HepG2 (cell line): ENCODE measurements around the gene HMGCR. TPM values are rescaled to one million over a fixed set of nuclear protein-coding genes. Genes with fewer than 3 reads are reported as not detected.

ENCODE experiments used
- ATF7 ChIP-seq, 2 experiments: fragments of 450-650 bp in 1 of 2; sonication (generic) in 1 of 2; formaldehyde crosslinking in 1 of 2; IDR thresholded peaks; 2 replicates each; pipeline versions ENCODE4 v1.4.0 to v1.6.1; 2016 to 2020; ENCODE audit warnings: antibody characterized with exemption in 1 of 2, mild to moderate bottlenecking in 1 of 2, missing genetic modification reagents in 1 of 2
- BORCS8-MEF2B ChIP-seq: sonication (generic); formaldehyde crosslinking; IDR thresholded peaks from 2 replicates; pipeline ENCODE4 v1.8.0; 2022; ENCODE audit warnings: mild to moderate bottlenecking, missing genetic modification reagents
- CCDC6 ChIP-seq: sonication (generic); formaldehyde crosslinking; IDR thresholded peaks from 2 replicates; pipeline ENCODE4 v1.8.1; 2022; ENCODE audit warnings: mild to moderate bottlenecking, missing genetic modification reagents, moderate library complexity
- HOXA3 ChIP-seq: sonication (generic); formaldehyde crosslinking; IDR thresholded peaks from 2 replicates; pipeline ENCODE4 v1.5.0; 2020; ENCODE audit warnings: missing genetic modification reagents
- ISL2 ChIP-seq: sonication (generic); formaldehyde crosslinking; IDR thresholded peaks from 2 replicates; pipeline ENCODE4 v1.5.0; 2020; ENCODE audit warnings: missing genetic modification reagents
- KAT2B ChIP-seq: fragments of 150-350 bp; IDR thresholded peaks from 2 replicates; pipeline ENCODE4 v1.6.1; 2014; ENCODE audit warnings: low read depth, low read length, borderline replicate concordance
- MXI1 ChIP-seq: IDR thresholded peaks from 3 replicates; pipeline ENCODE4 v1.6.1; 2012; ENCODE audit warnings: low read depth, low read length, inconsistent platforms, borderline replicate concordance
- MYC ChIP-seq: sonication (generic); formaldehyde crosslinking; IDR thresholded peaks from 2 replicates; pipeline ENCODE4 v1.9.0; 2021; ENCODE audit warnings: missing genetic modification reagents, borderline replicate concordance
- NFIC ChIP-seq: IDR thresholded peaks from 2 replicates; pipeline ENCODE4 v1.6.1; 2012; ENCODE audit warnings: mild to moderate bottlenecking, low read length, inconsistent platforms
- NR1H2 ChIP-seq: sonication (generic); formaldehyde crosslinking; IDR thresholded peaks from 2 replicates; pipeline ENCODE4 v1.8.1; 2022; ENCODE audit warnings: low read depth, missing genetic modification reagents, borderline replicate concordance
- NR2F2 ChIP-seq: IDR thresholded peaks from 2 replicates; pipeline ENCODE4 v1.6.1; 2012; ENCODE audit warnings: low read depth, inconsistent platforms, borderline replicate concordance
- PITX1 ChIP-seq: sonication (generic); formaldehyde crosslinking; IDR thresholded peaks from 2 replicates; pipeline ENCODE4 v1.5.1; 2020; ENCODE audit warnings: mild to moderate bottlenecking, missing genetic modification reagents
- YEATS4 ChIP-seq: sonication (generic); formaldehyde crosslinking; IDR thresholded peaks from 2 replicates; pipeline ENCODE4 v1.4.0; 2020; ENCODE audit warnings: missing genetic modification reagents, borderline replicate concordance
- ZNF121 ChIP-seq: sonication (generic); formaldehyde crosslinking; IDR thresholded peaks from 2 replicates; pipeline ENCODE4 v1.5.0; 2020; ENCODE audit warnings: mild to moderate bottlenecking, missing genetic modification reagents
- ZNF331 ChIP-seq: sonication (generic); formaldehyde crosslinking; IDR thresholded peaks from 2 replicates; pipeline ENCODE4 v1.4.0; 2020; ENCODE audit warnings: missing genetic modification reagents
- ZNF644 ChIP-seq: IDR thresholded peaks from 2 replicates; pipeline ENCODE4 v1.6.1; 2016; ENCODE audit warnings: low read depth
- ZSCAN9 ChIP-seq: IDR thresholded peaks from 2 replicates; pipeline ENCODE4 v1.6.1; 2016; ENCODE audit warnings: borderline replicate concordance
- polyA plus RNA-seq, 8 experiments: library from polyadenylated mRNA; depleted of rRNA in 3 of 8; stranded (reverse) in 7 of 8; unstranded in 1 of 8; fragments of >200 nt; fragmentation: Illumina TruSeq in 4 of 8; extraction: Trizol in 4 of 8; gene quantifications; 2 replicates each; pipeline versions ENCODE4 v1.2.1 to v1.2.3, GENCODE V29; 2011 to 2016; ENCODE audit warnings: low read depth in 4 of 8, missing spikeins in 1 of 8, mixed read lengths in 1 of 8; ENCODE audit not compliant: insufficient read depth in 1 of 8
- total RNA-seq, 5 experiments: library from RNA; depleted of rRNA; stranded (reverse); fragments of >200 nt; fragmentation: Illumina TruSeq; extraction: Trizol; gene quantifications; 2 replicates each; pipeline ENCODE4 v1.2.3, GENCODE V29; 2016; ENCODE audit warnings: low read depth in 1 of 5
- TF ChIP-seq, protein P1 (sequence below): IDR thresholded peaks from 2 replicates; pipeline ENCODE4 v1.6.1; 2012; ENCODE audit warnings: inconsistent platforms
- TF ChIP-seq, protein P2 (sequence below): sonication (generic); formaldehyde crosslinking; IDR thresholded peaks from 2 replicates; pipeline ENCODE4 v1.8.1; 2022; ENCODE audit warnings: low read depth, mild to moderate bottlenecking, missing genetic modification reagents
- TF ChIP-seq, protein P3 (sequence below): sonication (generic); formaldehyde crosslinking; IDR thresholded peaks from 2 replicates; pipeline ENCODE4 v1.4.0; 2020; ENCODE audit warnings: mild to moderate bottlenecking, missing genetic modification reagents, borderline replicate concordance
- TF ChIP-seq, protein P4 (sequence below): IDR thresholded peaks from 2 replicates; pipeline ENCODE4 v1.6.1; 2016

HMGCR gene
- total and polyA plus RNA-seq, 2 of the 13 experiments (the other 11 are each of a cell fraction or from before 2014, with no cell fraction given): 43.0 to 144 TPM

DNA sequence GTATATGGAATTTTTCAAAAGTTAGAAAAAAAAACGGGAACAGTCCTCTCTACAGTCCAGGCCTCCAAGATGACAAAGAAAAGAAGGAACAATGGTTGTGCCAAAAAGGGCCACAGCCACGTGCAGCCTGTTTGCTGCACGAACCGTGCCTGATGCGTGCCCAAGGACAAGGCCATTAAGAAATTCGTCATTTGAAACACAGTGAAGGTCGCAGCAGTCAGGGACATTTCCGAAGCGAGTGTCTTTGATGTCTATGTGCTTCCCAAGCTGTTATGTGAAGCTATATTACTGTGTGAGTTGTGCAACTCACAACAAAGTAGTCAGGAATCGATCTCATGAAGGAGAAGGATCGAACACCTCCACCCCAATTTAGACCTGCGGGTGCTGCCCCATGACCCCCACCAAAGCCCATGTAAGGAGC lies 37.4 kb downstream of the HMGCR start (continued):
- TF ChIP-seq NR1H2 (CRISPR knock-in tag) (no peak), ZSCAN9 (peak; percentile 78), NR2F2 (peak; percentile 59; the same call in 1 of the 2 replicates), ZNF331 (CRISPR knock-in tag) (peak; percentile 52), ZNF121 (no peak), KAT2B (peak; percentile 80), BORCS8-MEF2B (CRISPR knock-in tag) (0 out of 2 replicates have a peak, but pooled peaks have one; percentile 59), PITX1 (CRISPR knock-in tag) (0 out of 2 replicates have a peak, but pooled peaks have one; percentile 12), HOXA3 (peak; percentile 47; the same call in 1 of the 2 replicates), ATF7 (IDR thresholded peaks at IDR 0.05) (no peak), ATF7 (CRISPR knock-in tag; IDR thresholded peaks at IDR 0.05) (no peak), YEATS4 (CRISPR knock-in tag) (peak; percentile 60; the same call in 1 of the 2 replicates), NFIC (0 out of 2 replicates have a peak, but pooled peaks have one; percentile 33), CCDC6 (CRISPR knock-in tag) (no peak), MYC (CRISPR knock-in tag) (peak; percentile 86), ZNF644 (CRISPR knock-in tag) (peak; percentile 42; the same call in 1 of the 2 replicates), ISL2 (peak; percentile 63), MXI1 (peak; percentile 58; the same call in 1 of the 3 replicates)
- TF ChIP-seq, protein P1, sequence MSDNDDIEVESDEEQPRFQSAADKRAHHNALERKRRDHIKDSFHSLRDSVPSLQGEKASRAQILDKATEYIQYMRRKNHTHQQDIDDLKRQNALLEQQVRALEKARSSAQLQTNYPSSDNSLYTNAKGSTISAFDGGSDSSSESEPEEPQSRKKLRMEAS: peak; percentile 80
- TF ChIP-seq, protein P2, sequence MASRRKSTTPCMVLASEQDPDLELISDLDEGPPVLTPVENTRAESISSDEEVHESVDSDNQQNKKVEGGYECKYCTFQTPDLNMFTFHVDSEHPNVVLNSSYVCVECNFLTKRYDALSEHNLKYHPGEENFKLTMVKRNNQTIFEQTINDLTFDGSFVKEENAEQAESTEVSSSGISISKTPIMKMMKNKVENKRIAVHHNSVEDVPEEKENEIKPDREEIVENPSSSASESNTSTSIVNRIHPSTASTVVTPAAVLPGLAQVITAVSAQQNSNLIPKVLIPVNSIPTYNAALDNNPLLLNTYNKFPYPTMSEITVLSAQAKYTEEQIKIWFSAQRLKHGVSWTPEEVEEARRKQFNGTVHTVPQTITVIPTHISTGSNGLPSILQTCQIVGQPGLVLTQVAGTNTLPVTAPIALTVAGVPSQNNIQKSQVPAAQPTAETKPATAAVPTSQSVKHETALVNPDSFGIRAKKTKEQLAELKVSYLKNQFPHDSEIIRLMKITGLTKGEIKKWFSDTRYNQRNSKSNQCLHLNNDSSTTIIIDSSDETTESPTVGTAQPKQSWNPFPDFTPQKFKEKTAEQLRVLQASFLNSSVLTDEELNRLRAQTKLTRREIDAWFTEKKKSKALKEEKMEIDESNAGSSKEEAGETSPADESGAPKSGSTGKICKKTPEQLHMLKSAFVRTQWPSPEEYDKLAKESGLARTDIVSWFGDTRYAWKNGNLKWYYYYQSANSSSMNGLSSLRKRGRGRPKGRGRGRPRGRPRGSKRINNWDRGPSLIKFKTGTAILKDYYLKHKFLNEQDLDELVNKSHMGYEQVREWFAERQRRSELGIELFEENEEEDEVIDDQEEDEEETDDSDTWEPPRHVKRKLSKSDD (CRISPR knock-in tag): 0 out of 2 replicates have a peak, but pooled peaks have one; percentile 39
- TF ChIP-seq, protein P3, sequence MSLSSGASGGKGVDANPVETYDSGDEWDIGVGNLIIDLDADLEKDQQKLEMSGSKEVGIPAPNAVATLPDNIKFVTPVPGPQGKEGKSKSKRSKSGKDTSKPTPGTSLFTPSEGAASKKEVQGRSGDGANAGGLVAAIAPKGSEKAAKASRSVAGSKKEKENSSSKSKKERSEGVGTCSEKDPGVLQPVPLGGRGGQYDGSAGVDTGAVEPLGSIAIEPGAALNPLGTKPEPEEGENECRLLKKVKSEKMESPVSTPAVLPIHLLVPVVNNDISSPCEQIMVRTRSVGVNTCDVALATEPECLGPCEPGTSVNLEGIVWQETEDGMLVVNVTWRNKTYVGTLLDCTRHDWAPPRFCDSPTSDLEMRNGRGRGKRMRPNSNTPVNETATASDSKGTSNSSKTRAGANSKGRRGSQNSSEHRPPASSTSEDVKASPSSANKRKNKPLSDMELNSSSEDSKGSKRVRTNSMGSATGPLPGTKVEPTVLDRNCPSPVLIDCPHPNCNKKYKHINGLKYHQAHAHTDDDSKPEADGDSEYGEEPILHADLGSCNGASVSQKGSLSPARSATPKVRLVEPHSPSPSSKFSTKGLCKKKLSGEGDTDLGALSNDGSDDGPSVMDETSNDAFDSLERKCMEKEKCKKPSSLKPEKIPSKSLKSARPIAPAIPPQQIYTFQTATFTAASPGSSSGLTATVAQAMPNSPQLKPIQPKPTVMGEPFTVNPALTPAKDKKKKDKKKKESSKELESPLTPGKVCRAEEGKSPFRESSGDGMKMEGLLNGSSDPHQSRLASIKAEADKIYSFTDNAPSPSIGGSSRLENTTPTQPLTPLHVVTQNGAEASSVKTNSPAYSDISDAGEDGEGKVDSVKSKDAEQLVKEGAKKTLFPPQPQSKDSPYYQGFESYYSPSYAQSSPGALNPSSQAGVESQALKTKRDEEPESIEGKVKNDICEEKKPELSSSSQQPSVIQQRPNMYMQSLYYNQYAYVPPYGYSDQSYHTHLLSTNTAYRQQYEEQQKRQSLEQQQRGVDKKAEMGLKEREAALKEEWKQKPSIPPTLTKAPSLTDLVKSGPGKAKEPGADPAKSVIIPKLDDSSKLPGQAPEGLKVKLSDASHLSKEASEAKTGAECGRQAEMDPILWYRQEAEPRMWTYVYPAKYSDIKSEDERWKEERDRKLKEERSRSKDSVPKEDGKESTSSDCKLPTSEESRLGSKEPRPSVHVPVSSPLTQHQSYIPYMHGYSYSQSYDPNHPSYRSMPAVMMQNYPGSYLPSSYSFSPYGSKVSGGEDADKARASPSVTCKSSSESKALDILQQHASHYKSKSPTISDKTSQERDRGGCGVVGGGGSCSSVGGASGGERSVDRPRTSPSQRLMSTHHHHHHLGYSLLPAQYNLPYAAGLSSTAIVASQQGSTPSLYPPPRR (CRISPR knock-in tag): peak; percentile 44; the same call in 1 of the 2 replicates
- TF ChIP-seq, protein P4, sequence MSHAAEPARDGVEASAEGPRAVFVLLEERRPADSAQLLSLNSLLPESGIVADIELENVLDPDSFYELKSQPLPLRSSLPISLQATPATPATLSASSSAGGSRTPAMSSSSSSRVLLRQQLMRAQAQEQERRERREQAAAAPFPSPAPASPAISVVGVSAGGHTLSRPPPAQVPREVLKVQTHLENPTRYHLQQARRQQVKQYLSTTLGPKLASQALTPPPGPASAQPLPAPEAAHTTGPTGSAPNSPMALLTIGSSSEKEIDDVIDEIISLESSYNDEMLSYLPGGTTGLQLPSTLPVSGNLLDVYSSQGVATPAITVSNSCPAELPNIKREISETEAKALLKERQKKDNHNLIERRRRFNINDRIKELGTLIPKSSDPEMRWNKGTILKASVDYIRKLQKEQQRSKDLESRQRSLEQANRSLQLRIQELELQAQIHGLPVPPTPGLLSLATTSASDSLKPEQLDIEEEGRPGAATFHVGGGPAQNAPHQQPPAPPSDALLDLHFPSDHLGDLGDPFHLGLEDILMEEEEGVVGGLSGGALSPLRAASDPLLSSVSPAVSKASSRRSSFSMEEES: peak; percentile 76
